Measurements from ENCODE around the gene AOAH.
"Not testable (repeated sequence)": the region's sequence is repeated elsewhere in the genome, so short reads cannot be mapped to it uniquely, and the experiment has no call there.

Gene AOAH

GRCh38 chr7:36491317-36491716 lies 233.0 kb downstream of the AOAH start:
- TF ChIP-seq CTCF (IDR thresholded peaks at IDR 0.05; ENCODE audit: low read depth, low read length), result no peak
- no peak for DNase-seq (ENCODE audit: extremely low read depth, low read depth)

- no peak for TF ChIP-seq CTCF (IDR thresholded peaks at IDR 0.05; ENCODE audit: low read depth, low read length)
- DNase-seq (ENCODE audit: extremely low read depth, low read depth), result no peak
Measured at GRCh38 chr7:36490419-36490830, 233.9 kb downstream of the AOAH start.

GRCh38 chr7:36488672-36489071 lies 235.6 kb downstream of the AOAH start:
- not testable (repeated sequence) for DNase-seq (ENCODE audit: extremely low read depth, low read depth)

GRCh38 chr7:36487756-36488336 lies 236.4 kb downstream of the AOAH start:
- peak; percentile 24 for DNase-seq (ENCODE audit: extremely low read depth, low read depth)
- TF ChIP-seq CTCF (IDR thresholded peaks at IDR 0.05; ENCODE audit: low read depth, low read length), result peak; percentile 79

GRCh38 chr7:36486336-36486735 lies 238.0 kb downstream of the AOAH start:
- no peak for TF ChIP-seq CTCF (IDR thresholded peaks at IDR 0.05; ENCODE audit: low read depth, low read length)

GRCh38 chr7:36484265-36484664 lies 240.0 kb downstream of the AOAH start:
- no peak for DNase-seq (ENCODE audit: extremely low read depth, low read depth)
- no peak for TF ChIP-seq CTCF (IDR thresholded peaks at IDR 0.05; ENCODE audit: low read depth, low read length)

More at GRCh38 chr7:36486336-36486735, 238.0 kb downstream of the AOAH start:
- no peak for DNase-seq (ENCODE audit: extremely low read depth, low read depth)

- not testable (repeated sequence) for DNase-seq (ENCODE audit: extremely low read depth, low read depth)
Measured at GRCh38 chr7:36483853-36484252, 240.4 kb downstream of the AOAH start.

- DNase-seq (ENCODE audit: extremely low read depth, low read depth), result no peak
- no peak for TF ChIP-seq CTCF (IDR thresholded peaks at IDR 0.05; ENCODE audit: low read depth, low read length)
Measured at GRCh38 chr7:36478745-36479144, 245.5 kb downstream of the AOAH start.

All from AG09319 (cell line).